HG03097 (cell line): ENCODE measurements around the gene RAD51B.

Experiments used
- ATAC-seq: cut with Tn5 transposase; IDR thresholded peaks from one replicate; pipeline ENCODE4 v1.9.1; 2021; ENCODE audit not compliant: unreplicated experiment, low FRiP score

The RAD51B gene

DNA sequence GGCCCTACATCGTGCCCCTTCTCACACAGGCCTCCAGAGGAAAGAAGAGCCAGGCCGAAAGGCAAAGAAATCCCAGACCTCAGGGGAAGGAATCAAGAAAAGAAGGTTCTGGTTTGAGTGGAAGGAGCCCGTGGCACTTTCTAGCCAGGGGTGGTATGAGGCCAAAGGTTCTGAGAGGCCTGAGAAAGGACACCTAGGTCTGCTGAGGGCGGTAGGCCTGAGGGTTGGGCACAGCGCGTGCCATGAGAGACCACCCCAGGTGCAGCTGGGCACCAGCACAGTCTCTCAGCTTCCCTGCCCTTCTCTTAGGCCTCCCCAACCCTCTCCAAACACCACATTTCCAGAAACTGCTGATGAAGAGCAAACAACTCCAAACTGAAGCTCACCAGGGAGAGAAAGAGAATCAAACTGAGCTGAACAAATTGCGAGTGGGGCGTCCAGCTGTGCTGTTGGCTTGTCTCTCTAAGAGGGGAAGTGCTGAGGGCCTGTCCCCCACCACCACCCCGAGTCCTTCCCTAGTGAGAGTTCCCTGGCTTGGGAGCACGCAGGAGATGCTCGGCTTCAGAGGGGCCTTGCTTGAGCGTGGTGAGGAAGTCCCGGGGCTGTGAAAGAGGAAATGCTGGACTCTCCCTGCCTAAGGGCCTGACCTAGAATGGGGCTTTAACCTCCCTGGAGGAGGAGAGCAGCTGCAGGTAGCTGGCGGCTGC lies 788.4 kb downstream of the RAD51B start:
- ATAC-seq: no peak

DNA sequence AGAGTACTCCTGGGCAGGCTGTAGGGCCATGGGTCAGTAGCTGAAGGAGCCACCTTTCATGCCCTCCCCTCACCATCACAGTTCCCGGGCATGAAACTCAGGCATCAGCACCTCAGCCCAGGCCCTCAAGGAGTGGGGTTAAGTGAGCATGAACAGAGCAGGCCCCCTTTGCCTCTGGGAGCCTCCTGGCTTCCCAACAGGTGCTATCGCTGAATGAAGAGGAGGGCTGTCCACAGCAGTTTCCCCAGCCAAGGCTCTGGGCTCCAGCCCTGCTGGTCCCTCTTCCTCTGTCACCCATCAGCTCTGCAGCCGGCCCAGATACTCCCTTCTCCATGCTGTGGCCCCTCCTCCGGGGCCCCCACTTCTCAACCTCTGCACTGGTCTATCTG lies 789.0 kb downstream of the RAD51B start:
- no peak for ATAC-seq

DNA sequence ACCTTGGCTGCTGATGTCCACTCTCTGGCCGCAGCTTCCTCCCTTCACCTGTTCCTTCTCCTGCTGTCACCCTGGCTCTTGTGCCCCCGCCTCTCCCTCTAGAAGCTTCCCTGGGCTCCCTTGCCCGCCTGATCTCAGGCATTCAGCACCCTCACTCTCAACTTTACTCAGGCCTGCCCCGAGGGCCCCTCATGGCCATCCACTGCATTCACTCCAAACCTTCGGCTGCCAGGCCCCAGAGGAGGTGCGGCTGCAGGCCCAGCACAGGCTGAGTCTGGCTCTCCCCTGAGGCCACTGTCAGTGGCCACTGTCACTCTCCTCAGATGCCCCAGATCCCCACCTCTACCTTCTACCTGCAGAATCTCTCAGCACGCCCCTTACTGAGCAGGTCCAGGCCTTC lies 789.4 kb downstream of the RAD51B start:
- ATAC-seq: no peak

DNA sequence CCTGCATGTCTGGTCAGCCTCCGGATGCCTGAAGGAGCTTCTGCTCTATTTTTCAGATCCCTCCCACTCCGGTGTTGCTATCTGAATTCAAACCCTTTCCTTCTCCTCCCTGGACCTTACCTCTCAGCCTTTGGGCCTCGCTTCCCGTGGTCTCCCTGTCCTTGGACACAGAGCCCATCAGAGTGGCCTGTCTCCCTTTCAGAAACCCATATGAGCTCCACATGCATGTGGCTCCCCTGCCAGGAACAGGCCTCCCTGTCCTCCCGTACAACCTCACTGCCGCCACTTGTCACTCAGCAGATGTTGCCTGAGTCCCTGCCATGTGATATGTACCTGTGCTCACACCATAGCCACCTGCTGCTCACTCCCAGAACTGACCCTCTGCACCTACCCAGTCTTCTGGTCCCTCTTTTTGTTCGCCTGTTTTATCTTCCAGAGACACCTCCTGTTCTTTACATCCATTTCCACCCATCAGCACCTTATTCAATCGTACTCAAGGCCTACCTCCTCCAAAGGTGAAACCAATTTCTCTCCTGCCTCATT lies 790.7 kb downstream of the RAD51B start:
- no peak for ATAC-seq

DNA sequence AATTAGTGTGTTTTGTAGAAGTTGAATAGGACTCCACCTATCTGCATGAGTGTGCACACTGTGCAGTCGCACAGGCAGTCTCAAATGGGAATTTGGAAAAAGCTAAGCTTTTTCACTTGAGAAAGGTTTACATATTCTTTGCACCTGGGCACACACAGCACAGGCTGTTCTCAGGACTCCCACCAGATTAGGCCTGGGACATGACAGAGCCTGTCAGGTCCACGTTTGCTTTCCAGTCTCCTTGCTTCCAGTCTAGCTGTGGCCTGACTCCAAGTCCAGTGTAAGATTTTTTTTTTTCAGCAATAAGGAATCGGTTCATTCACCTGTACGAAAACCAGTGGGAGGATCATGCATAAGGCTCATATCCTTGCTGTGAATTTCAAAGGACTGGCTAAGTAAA lies 792.0 kb downstream of the RAD51B start:
- ATAC-seq: no peak

DNA sequence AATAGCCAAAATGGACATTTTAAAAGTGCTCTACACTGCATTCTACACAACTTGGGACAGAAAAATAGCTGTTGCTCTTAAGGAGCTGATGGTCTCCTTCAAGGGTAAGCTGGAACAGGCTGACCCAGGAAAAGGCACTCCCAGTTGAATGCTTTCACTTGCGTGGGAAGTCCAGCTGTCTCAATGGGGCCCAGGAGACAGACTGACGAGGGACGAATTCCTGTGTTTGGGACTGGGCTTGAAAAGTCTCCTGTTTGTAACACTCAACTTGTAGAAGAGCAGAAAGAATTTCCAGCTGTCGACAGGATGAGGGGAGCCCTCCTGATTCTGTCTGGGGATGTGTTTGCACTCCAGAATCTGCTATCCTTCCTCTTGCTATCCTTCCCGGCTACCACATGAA lies 792.5 kb downstream of the RAD51B start:
- ATAC-seq: no peak

DNA sequence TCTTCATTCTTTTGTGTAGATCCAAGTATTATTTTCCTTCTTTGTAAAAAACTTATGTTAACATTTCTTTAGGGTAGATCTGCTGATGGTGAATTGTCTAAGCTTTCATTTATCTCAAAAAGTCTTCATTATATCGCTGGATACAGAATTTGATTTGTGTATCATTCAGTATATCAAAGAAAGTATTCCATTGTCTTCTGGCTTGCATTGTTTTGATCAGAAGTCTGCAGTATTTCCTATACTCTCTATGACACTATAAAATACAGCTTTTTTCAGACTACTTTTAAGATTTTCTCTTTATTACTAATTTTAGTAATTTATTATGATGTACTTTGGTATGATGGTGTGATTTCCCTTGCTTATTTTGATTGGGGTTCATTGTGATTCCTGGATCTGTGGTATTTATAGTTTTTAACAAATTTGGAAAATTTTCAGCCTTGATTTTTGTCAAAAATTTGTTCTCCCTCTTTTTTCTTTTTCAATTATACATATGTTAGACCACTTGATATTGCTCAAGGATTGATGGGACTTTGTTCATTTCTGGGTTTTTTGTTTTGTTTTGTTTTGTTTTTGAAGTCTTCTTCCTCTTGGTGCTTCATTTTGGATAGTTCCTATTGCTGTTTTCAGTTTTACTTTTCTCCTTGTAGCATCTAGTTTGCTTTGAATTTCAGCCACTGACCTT lies 796.8 kb downstream of the RAD51B start:
- no peak for ATAC-seq

DNA sequence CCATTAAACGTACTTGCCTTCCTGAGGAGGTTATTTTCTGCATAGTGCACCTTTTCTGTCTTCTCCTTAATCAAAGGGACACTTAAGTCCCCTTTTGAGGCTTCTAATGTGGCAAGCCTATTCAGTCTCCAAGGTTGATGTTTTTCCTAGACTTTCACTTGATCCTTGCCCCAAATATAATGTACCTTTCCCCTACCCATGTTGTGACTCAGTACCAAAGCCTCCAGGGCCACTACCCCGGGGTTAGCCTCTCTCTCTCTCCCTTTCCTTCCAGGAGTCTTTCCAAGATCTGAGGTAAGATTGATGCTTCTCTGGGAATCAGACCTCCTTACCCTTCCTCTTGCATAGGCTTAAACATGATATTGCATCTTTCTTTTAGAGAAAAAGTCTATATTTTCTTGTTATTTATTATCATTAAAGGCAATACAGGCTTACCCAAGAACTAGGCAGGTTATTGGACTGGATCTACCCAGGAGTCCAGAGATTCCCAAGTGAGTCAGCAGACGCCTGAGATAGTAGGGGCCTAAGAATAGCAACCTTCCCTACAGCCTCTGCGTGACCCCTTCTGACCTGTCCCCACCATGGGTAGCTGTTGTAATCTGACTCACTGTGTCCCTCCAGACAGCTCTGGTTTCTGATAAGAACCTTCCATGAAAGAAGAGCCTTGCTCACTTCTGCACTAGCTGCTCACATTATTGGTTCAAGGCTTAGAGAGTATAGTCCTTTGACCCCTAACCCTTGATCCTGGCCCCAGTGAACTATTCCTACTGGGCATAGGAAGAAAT lies 800.4 kb downstream of the RAD51B start:
- ATAC-seq: no peak

DNA sequence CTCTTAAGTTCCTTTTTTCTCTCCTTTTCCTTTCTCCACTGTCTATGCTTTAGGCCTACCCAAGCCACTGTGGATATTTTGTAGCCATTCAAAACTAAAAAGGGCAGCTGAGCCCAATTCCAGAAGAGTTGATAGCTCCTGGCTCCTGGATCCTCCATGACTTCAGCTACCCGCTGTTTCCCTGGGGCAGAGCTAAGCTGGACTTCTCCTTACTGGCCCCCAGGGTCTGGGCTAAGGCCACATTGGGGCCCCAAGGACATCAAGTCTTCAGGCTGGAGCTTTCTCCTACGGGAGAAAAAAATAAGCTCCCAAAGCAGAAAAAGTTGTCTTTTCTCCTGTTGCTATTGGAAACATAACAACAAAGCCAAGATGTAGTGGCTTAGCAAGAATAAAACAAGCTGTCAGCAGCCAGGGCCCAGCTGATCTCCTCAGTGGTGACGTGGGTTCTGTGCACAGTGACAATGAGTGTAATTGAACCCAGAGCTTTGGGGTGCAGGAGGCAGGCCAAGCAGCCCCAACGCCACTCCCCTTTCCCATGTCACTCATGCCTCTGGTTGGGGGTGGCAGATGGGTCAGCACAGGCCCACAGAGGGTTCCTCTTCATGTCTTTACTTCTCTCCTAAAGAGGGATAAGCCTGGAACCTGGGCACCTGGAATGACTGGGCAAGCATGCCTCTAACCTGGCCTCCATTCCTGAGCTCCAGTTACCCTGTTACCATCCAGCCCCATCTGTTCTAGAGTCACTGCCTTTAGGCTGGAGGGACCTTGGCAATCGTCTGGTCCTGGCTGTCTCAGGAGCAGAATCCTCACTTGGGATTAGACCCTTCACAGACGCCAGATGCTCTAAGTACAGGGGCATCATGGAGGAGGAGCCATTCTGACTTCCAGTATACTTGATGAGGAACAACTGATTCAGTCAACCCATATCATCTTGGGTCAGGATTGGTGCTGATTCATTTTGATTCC lies 802.1 kb downstream of the RAD51B start:
- ATAC-seq: no peak

DNA sequence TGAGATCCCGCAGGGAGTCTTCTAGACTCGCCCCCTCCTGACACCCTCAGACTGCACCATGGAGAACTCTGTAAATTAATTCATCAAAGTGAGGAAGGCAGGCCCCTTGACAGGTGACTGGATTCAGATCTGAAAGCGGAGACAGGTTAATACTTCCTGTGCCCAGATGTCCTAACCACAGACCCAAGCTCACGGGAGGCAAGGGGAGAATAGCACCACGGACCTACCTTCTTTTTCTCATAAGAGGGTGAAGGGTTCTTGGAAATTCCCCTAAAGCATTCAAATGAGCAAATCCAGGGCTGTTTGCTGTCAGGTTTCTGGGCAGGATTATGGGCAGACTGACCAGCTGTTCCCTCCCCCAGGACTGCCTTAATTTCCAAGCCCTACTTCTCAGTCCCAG lies 803.3 kb downstream of the RAD51B start:
- no peak for ATAC-seq

DNA sequence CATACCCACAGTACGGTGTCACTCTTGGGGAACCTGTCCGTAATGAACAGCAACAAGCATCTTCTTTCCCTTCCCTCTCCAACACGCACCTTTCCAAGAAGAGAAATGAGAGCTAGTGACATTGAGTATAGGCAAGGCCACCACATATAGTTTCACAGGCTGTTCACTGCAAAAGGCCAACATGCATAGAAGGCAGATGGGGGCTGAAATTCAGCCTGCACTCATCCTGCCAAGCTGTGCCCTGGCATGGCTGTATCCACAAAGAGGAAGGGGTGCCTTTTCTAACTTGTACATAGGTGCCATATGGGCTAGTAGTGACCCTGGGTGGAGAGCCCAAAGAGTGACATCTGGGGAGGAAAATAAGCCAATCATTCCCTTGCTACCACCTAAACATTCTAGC lies 803.7 kb downstream of the RAD51B start:
- no peak for ATAC-seq

DNA sequence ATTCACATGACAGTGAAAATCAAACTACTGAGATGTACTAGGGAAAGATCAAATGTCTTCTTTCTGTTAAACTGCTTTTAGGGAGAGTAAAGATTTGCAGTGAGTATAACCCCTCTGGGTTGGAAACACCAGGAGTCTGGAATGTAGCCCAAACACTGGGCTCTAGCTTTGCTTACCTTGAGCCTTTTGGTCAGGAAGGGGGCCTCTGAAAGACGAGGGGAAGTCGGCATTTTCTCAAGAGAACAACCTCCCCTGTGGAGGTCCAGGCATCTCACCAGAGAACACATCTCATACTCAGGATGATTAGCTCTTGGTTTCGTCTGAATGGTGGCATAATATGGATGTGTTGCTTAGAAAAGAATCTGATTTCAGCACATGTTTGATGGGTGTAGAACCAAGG lies 804.2 kb downstream of the RAD51B start:
- no peak for ATAC-seq

DNA sequence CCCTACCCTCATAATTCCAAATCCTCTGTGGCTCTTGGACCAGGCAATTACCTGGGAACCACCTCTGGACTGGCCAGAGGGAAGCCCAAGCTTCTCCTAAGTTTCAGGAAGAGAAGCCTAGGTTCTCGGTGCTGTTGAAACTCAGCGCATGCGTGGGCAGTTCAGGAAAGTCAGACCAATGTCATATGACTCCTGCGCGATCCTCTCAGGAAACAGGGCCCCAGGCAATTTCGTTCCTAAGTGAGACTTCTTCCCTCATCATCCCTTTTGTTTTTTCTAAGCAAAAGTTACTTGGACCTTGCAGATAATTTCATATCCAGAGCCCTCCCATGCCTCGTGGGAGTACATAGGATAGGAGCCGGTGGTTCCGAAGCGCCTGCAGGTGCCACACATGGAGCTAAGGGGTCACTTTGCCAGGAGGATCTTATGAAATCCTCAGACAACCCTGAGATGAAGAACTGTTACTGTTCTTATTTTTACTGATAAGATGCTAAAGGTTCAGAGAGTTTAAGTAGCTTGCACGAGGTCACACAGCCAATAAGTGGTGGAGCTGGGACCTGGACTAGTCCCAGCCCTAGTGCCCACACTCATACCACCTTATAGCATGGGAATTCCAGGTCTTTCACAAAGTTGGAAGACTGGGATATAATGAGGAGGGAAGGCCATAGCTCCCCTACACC lies 805.1 kb downstream of the RAD51B start:
- ATAC-seq: no peak

DNA sequence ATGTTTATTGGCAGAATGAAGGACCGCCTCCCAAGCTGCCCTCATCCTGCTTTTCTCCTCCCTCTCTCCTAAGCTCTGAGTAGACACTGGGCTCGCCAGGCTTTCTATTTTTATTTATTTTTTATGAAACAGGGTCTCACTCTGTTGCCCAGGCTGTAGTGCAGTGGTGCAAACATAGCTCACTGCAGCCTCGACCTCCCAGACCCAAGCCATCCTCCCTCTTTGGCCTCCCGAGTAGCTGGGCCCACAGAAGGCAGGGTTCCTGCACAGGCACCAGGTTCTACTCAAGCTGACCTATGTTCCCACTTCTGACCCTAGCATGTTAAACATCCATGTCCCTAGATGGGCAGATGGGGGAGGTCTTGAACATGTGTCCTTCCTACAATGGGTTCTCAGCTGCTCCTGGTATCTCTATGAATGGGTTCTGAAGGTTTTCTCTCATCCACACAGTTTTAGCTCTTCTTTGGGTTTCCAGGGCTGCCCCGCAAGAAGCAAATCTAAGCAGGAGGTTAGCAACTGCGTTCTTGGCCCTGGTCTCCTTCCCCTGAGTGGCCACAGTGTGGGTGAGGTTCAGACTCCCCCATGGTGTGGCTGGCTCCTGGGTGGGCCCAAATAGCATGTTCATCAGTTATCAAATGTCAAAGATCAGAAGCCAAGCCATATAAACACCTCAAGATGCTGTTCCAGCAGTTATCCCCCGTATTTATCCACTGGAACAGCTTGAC lies 805.9 kb downstream of the RAD51B start:
- ATAC-seq: no peak

DNA sequence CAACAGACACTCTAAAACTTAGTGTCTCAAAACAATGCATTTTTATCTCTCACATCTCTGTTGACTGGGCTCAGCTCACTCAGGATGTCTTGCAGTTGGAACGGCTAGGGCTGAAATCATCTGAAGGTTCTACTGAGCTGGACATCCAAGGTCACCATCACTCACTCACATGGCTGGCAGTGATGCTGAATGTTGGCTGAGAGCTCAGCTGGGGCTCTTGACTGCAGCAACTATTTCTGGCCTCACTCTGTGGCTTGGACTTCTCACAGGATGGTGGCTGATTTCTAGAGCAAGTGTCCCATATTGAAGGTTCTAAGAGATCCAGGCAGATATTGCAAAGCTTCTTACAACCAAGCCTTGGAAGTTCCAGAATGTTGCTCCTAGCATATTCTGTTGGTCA lies 806.8 kb downstream of the RAD51B start:
- ATAC-seq: no peak

DNA sequence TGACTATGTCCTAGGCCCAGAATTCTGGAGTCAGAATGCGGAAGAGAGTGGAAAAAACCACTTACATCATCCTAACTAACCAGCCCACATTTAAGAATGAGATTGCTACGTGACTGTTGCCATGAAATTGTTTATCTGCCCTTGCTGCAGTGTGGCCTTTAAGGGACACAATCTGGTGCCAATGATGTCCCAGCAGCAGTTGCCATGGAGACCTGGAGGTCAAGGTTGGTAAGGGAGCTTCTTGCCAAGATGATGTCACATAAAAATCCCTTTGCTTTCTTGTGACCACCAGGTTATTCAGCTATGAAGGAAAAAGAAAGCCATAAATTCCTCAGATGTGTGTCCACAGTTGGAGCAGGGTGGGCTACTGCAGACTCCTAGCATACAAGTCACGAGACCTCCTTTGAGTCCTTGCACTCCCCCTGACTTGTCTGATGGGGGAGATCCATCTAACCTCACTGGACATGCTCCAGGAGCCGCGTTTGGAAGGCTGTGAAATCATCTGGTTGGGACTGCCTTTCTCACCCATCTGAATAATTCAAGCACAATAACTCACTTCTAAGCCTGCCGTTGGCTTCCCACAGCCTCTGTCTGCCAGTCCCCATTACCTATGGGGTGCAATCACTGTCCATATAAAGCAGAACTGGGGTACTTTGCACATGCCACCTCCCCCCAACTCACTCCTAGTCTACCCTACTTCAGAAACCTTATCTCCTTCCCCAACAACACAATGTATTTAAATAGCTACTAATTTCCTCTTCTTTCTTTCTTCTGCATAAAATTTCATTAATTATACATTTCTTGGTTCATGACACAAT lies 807.7 kb downstream of the RAD51B start:
- ATAC-seq: no peak

DNA sequence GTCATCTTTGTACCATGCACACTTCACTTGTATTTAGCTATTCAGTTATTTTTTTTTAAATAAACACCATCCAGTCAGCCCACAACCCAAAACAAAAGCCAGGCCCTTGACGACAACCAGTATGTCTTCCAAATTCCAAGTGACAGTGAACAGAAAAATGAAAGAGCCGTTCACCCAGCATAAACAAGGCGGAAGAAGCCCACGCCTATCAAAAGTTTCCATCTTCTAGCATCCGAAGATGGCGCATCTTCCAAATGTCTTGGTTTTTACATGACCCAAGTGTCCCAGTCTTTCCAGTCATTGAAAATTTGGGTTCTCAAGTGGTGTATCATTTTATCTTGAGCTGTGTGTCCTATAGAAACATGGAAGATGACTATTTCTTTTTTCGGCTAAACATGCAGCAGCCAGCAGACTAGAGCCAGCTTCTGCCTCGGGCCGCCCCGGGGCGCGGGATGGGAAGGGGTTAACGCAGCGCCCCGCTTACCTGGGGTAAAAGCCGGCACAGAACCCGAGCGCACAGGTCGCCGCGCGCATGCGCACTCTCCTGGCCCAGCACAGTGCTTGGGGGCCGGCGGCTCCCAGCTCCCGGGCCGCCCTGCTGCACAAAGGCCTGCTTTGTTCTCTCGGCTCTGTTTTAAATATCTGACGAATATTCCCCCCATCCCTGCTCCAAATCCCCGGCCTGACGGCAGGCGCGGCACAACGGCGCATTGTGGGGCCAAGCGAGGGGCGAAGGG lies 808.5 kb downstream of the RAD51B start:
- ATAC-seq: no peak
